Endothelial cell (in vitro differentiated cells): ENCODE measurements around the gene TNFRSF8. TPM values are rescaled to one million over a fixed set of nuclear protein-coding genes. Genes with fewer than 3 reads are reported as not detected.
A peak's percentile ranks its signal among the peaks of the same experiment; 100 is the strongest.

ENCODE experiments used
- DNase-seq: peaks from one replicate; pipeline ENCODE4 v3.0.0; 2021; ENCODE audit warnings: low spot score
- H3K27ac Mint-ChIP-seq: one replicate; pipeline ENCODE4 v1.8.0; 2021; ENCODE audit warnings: mixed read lengths, inconsistent platforms; ENCODE audit not compliant: unreplicated experiment
- H3K27me3 Mint-ChIP-seq: one replicate; pipeline ENCODE4 v1.8.0; 2021; ENCODE audit warnings: mild to moderate bottlenecking, moderate library complexity, mixed read lengths, inconsistent platforms; ENCODE audit not compliant: unreplicated experiment
- H3K36me3 Mint-ChIP-seq: one replicate; pipeline ENCODE4 v1.8.0; 2021; ENCODE audit warnings: mild to moderate bottlenecking, low read depth, mixed read lengths, inconsistent platforms; ENCODE audit not compliant: unreplicated experiment
- H3K4me1 Mint-ChIP-seq: one replicate; pipeline ENCODE4 v1.8.0; 2021; ENCODE audit warnings: mild to moderate bottlenecking, mixed read lengths, inconsistent platforms; ENCODE audit not compliant: unreplicated experiment
- H3K4me3 Mint-ChIP-seq: one replicate; pipeline ENCODE4 v1.8.0; 2021; ENCODE audit warnings: mild to moderate bottlenecking, mixed read lengths, inconsistent platforms; ENCODE audit not compliant: unreplicated experiment
- H3K9me3 Mint-ChIP-seq: one replicate; pipeline ENCODE4 v1.8.0; 2021; ENCODE audit warnings: mixed read lengths, inconsistent platforms; ENCODE audit not compliant: unreplicated experiment
- CTCF ChIP-seq: fragments of 200-600 bp; sonication (generic); IDR thresholded peaks from one replicate; pipeline ENCODE4 v1.5.0; 2021; ENCODE audit warnings: antibody characterized with exemption; ENCODE audit not compliant: unreplicated experiment
- total RNA-seq: library from RNA; stranded (reverse); fragmentation: NEBNext Ultra II Directional; extraction: Animal tissue kit (Norgen Biotek cat#: 25700); gene quantifications from one replicate; pipeline ENCODE4 v1.2.1, GENCODE V29; 2021; ENCODE audit not compliant: unreplicated experiment

The TNFRSF8 gene
- total RNA-seq, 1 donor from 2014 or later: 1.9 TPM

GRCh38 chr1:12143631-12144155 is 80.6 kb downstream of the TNFRSF8 start:
- TF ChIP-seq CTCF: no peak
- no peak overlapping the region for H3K4me3 Mint-ChIP-seq
- H3K27ac Mint-ChIP-seq: peak overlapping the region; percentile 48
- peaks cover 10% of the 10 kb centered on the region for H3K27me3 Mint-ChIP-seq
- peaks cover 45% of the 10 kb centered on the region for H3K4me1 Mint-ChIP-seq
- DNase-seq: no peak
- no peaks in the 10 kb centered on the region for H3K9me3 Mint-ChIP-seq
- no peaks in the 10 kb centered on the region for H3K36me3 Mint-ChIP-seq

- no peak for TF ChIP-seq CTCF
- no peak for DNase-seq
- Mint-ChIP-seq H3K9me3 (no peaks in the 10 kb centered on the region), H3K4me1 (peaks cover 51% of the 10 kb centered on the region), H3K27me3 (peaks cover 14% of the 10 kb centered on the region), H3K27ac (peak overlapping the region; percentile 48), H3K36me3 (no peaks in the 10 kb centered on the region), H3K4me3 (no peak overlapping the region)
Observed at GRCh38 chr1:12144236-12144635, 81.1 kb downstream of the TNFRSF8 start.

- Mint-ChIP-seq H3K4me3 (no peak overlapping the region), H3K27me3 (peaks cover 14% of the 10 kb centered on the region), H3K27ac (no peak overlapping the region), H3K9me3 (no peaks in the 10 kb centered on the region), H3K36me3 (no peaks in the 10 kb centered on the region), H3K4me1 (peaks cover 54% of the 10 kb centered on the region)
- DNase-seq: no peak
- no peak for TF ChIP-seq CTCF
Observed at GRCh38 chr1:12144969-12145368, 81.9 kb downstream of the TNFRSF8 start.

GRCh38 chr1:12145616-12146342 is 82.7 kb downstream of the TNFRSF8 start:
- DNase-seq: no peak
- H3K4me3 Mint-ChIP-seq: no peak overlapping the region
- TF ChIP-seq CTCF: no peak
- no peaks in the 10 kb centered on the region for H3K36me3 Mint-ChIP-seq
- H3K27me3 Mint-ChIP-seq: peaks cover 14% of the 10 kb centered on the region
- H3K9me3 Mint-ChIP-seq: no peaks in the 10 kb centered on the region
- peaks cover 61% of the 10 kb centered on the region for H3K4me1 Mint-ChIP-seq
- peak overlapping the region; percentile 96 for H3K27ac Mint-ChIP-seq
